HepG2 (cell line): ENCODE results near the gene DOCK11. TPM values are rescaled to one million over a fixed set of nuclear protein-coding genes. Genes with fewer than 3 reads are reported as not detected.

Source experiments
- ATAC-seq: fragments of 200-7000 bp; cut with Tn5 transposase; 3 replicates; pipeline ENCODE4 v1.9.1; 2020; ENCODE audit warnings: mild to moderate bottlenecking, moderate library complexity
- BruUV-seq: library from RNA; stranded (reverse); fragments of 400-500 nt; replicated peaks from 2 replicates; lab custom pipeline; 2021; lab: Mats Ljungman, UMichigan
- CTCF ChIA-PET: fragments of 300-600 bp; formaldehyde crosslinking; extraction: SDS; loops from one replicate; lab custom pipeline; 2021; ENCODE audit warnings: low total read pairs, inconsistent platforms, low intra/inter-chr PET ratio; lab: Yijun Ruan, JAX
- POLR2A ChIA-PET: fragments of 350-600 bp; sonication (Branson Sonifier 250); formaldehyde crosslinking; loops from one replicate; lab custom pipeline; 2020; ENCODE audit warnings: antibody characterized with exemption, inconsistent platforms; lab: Yijun Ruan, JAX
- DNase-seq: peaks from one replicate; pipeline ENCODE4 v3.0.0-alpha.2; 2015; ENCODE audit warnings: low spot score
- FAIRE-seq: peaks from 3 replicates; lab custom pipeline; 2011; peaks lifted over from hg19 to GRCh38; lab: Jason Lieb, UNC
- H2AFZ ChIP-seq: one replicate; pipeline ENCODE4 v1.6.1; 2011; ENCODE audit warnings: low read length, inconsistent platforms
- H3K27ac ChIP-seq: fragments of 300-600 bp; 3 replicates; pipeline ENCODE4 v1.8.0; 2011; ENCODE audit warnings: mixed run types, mild to moderate bottlenecking, mixed read lengths, low read length, inconsistent platforms; ENCODE audit not compliant: insufficient read depth; ENCODE audit errors: extremely low read length
- H3K27me3 ChIP-seq, 2 experiments: fragments of 200-600 bp in 1 of 2; 2 replicates in 1 of 2; 3 replicates in 1 of 2; pipeline versions ENCODE4 v1.6.0 to v1.8.0; 2011; ENCODE audit warnings: low read length in 2 of 2, mild to moderate bottlenecking in 2 of 2, moderate library complexity in 2 of 2, inconsistent platforms in 1 of 2; ENCODE audit not compliant: insufficient read depth in 2 of 2, control insufficient read depth in 1 of 2
- H3K36me3 ChIP-seq, 2 experiments: fragments of 200-600 bp in 1 of 2; replicated peaks in 1 of 2; 2 replicates in 1 of 2; 3 replicates in 1 of 2; pipeline versions ENCODE4 v1.5.1 to v1.8.0; 2011; ENCODE audit warnings: low read length in 2 of 2, inconsistent platforms in 1 of 2; ENCODE audit not compliant: insufficient read depth in 2 of 2, control insufficient read depth in 1 of 2
- H3K4me1 ChIP-seq: 2 replicates; pipeline ENCODE4 v1.5.1; 2012; ENCODE audit warnings: low read length, inconsistent platforms; ENCODE audit not compliant: insufficient read depth
- H3K4me2 ChIP-seq: 2 replicates; pipeline ENCODE4 v1.6.0; 2011; ENCODE audit warnings: low read depth, low read length, inconsistent platforms
- H3K4me3 ChIP-seq, 3 experiments: fragments of 200-600 bp in 1 of 3; sonication (generic), shearing (Covaris generic) in 1 of 3; replicated peaks in 1 of 3; 2 replicates each; pipeline ENCODE4 v1.5.1; 2011 to 2016; ENCODE audit warnings: low read length in 3 of 3, inconsistent platforms in 2 of 3, low read depth in 2 of 3, mild to moderate bottlenecking in 2 of 3, control low read depth in 1 of 3, mixed read lengths in 1 of 3; ENCODE audit not compliant: insufficient read depth in 1 of 3
- H3K79me2 ChIP-seq: one replicate; pipeline ENCODE4 v1.6.1; 2011; ENCODE audit warnings: low read length, inconsistent platforms; ENCODE audit not compliant: insufficient read depth
- H3K9ac ChIP-seq: 2 replicates; pipeline ENCODE4 v1.6.0; 2011; ENCODE audit warnings: mild to moderate bottlenecking, low read depth, low read length, inconsistent platforms; ENCODE audit not compliant: insufficient read depth
- H3K9me3 ChIP-seq: 2 replicates; pipeline ENCODE4 v1.5.1; 2012; ENCODE audit warnings: mild to moderate bottlenecking, low read length
- H4K20me1 ChIP-seq: 2 replicates; pipeline ENCODE4 v1.6.0; 2011; ENCODE audit warnings: inconsistent platforms, mild to moderate bottlenecking, low read length, moderate library complexity; ENCODE audit not compliant: insufficient read depth
- EED ChIP-seq: sonication (generic); formaldehyde crosslinking; IDR thresholded peaks from 2 replicates; pipeline ENCODE4 v1.5.0; 2020; ENCODE audit warnings: mild to moderate bottlenecking, missing genetic modification reagents
- EZH2 ChIP-seq: conservative IDR thresholded peaks from 2 replicates; pipeline ENCODE4 v1.6.1; 2012; ENCODE audit warnings: mild to moderate bottlenecking, low read depth, low read length, moderate library complexity
- GFI1 ChIP-seq: sonication (generic); formaldehyde crosslinking; IDR thresholded peaks from 2 replicates; pipeline ENCODE4 v1.5.0; 2020; ENCODE audit warnings: missing genetic modification reagents, mild to moderate bottlenecking, borderline replicate concordance
- GMEB1 ChIP-seq: sonication (generic); formaldehyde crosslinking; IDR thresholded peaks from 2 replicates; pipeline ENCODE4 v1.5.1; 2020; ENCODE audit warnings: missing genetic modification reagents, mild to moderate bottlenecking, borderline replicate concordance
- NFIC ChIP-seq: IDR thresholded peaks from 2 replicates; pipeline ENCODE4 v1.6.1; 2012; ENCODE audit warnings: mild to moderate bottlenecking, low read length, inconsistent platforms
- PHF21A ChIP-seq: sonication (generic); formaldehyde crosslinking; IDR thresholded peaks from 2 replicates; pipeline ENCODE4 v1.5.0; 2020; ENCODE audit warnings: mild to moderate bottlenecking, missing genetic modification reagents
- PTBP1 ChIP-seq: fragments of 200-400 bp; formaldehyde crosslinking; IDR thresholded peaks from 2 replicates; pipeline ENCODE4 v1.6.1; 2018; ENCODE audit warnings: low read length, low read depth; ENCODE audit not compliant: poor library complexity, severe bottlenecking
- RERE ChIP-seq: IDR thresholded peaks from 2 replicates; pipeline ENCODE4 v1.6.1; 2016; ENCODE audit warnings: low read depth, missing genetic modification reagents, missing compliant biosample characterization
- SNAPC2 ChIP-seq: sonication (generic); formaldehyde crosslinking; IDR thresholded peaks from 2 replicates; pipeline ENCODE4 v1.8.1; 2022; ENCODE audit warnings: mild to moderate bottlenecking, missing genetic modification reagents
- TEAD2 ChIP-seq: sonication (generic); formaldehyde crosslinking; IDR thresholded peaks from 2 replicates; pipeline ENCODE4 v1.9.0; 2021; ENCODE audit warnings: missing genetic modification reagents
- ZSCAN25 ChIP-seq: sonication (generic); formaldehyde crosslinking; IDR thresholded peaks from 2 replicates; pipeline ENCODE4 v1.8.0; 2022; ENCODE audit warnings: mild to moderate bottlenecking, missing genetic modification reagents
- WGBS: methylation state at CpG from one replicate; pipeline ENCODE4 v1.1.6; 2017; ENCODE audit warnings: low lambda C conversion rate; 5-methylcytosine and 5-hydroxymethylcytosine counted together
- in situ Hi-C: cut with HindIII; loops from 2 replicates; pipeline ENCODE4 v1.10.0; 2017; ENCODE audit warnings: low pct_unique_long_range_greater_than_20kb; ENCODE audit not compliant: extremely low pct_ligation_motif_present
- intact Hi-C: fragments of 100-400 bp; cut with micrococcal nuclease; formaldehyde crosslinking; loops from one replicate; pipeline ENCODE4 v1.10.0; 2022; ENCODE audit not compliant: unreplicated experiment
- polyA plus RNA-seq, 8 experiments: library from polyadenylated mRNA; depleted of rRNA in 3 of 8; stranded (reverse) in 7 of 8; unstranded in 1 of 8; fragments of >200 nt; fragmentation: Illumina TruSeq in 4 of 8; extraction: Trizol in 4 of 8; gene quantifications; 2 replicates each; pipeline versions ENCODE4 v1.2.1 to v1.2.3, GENCODE V29; 2011 to 2016; ENCODE audit warnings: low read depth in 4 of 8, missing spikeins in 1 of 8, mixed read lengths in 1 of 8; ENCODE audit not compliant: insufficient read depth in 1 of 8
- total RNA-seq, 5 experiments: library from RNA; depleted of rRNA; stranded (reverse); fragments of >200 nt; fragmentation: Illumina TruSeq; extraction: Trizol; gene quantifications; 2 replicates each; pipeline ENCODE4 v1.2.3, GENCODE V29; 2016; ENCODE audit warnings: low read depth in 1 of 5

DOCK11 gene
- total and polyA plus RNA-seq, 2 of the 13 experiments (the other 11 are each of a cell fraction or from before 2014, with no cell fraction given): 0.02 to 0.12 TPM

- WGBS: 55% methylated on average over 2 of the region's 5 CpGs
- TF ChIP-seq GFI1 (CRISPR knock-in tag): no peak
- no peak for TF ChIP-seq ZSCAN25 (CRISPR knock-in tag)
- no peak for TF ChIP-seq SNAPC2 (CRISPR knock-in tag)
- no peak for DNase-seq
- no peak overlapping the region for H3K27ac ChIP-seq
- no peak for FAIRE-seq
- POLR2A ChIA-PET: no interaction called here
- intact Hi-C loops: no loop called here
- no peaks in the 10 kb centered on the region for H3K4me1 ChIP-seq
- no peak overlapping the region for H3K4me3 ChIP-seq
- H2AFZ ChIP-seq: no peak overlapping the region
- in situ Hi-C loops: no loop called here
- no peaks in the 10 kb centered on the region for H3K9me3 ChIP-seq
- H3K36me3 ChIP-seq: no peaks in the 10 kb centered on the region
- H3K27me3 ChIP-seq: no peaks in the 10 kb centered on the region
- no peak overlapping the region for H3K9ac ChIP-seq
- no peak overlapping the region for H3K4me2 ChIP-seq
- ATAC-seq: no peak
- CTCF ChIA-PET: no interaction called here
- H3K79me2 ChIP-seq: no peaks in the 10 kb centered on the region
- H4K20me1 ChIP-seq: no peaks in the 10 kb centered on the region
- BruUV-seq: no TSS peak
Observed at GRCh38 chrX:118510111-118510510, 14.5 kb downstream of the DOCK11 start.

GRCh38 chrX:118513120-118513898 is 17.7 kb downstream of the DOCK11 start:
- Histone ChIP-seq H2AFZ (no peak overlapping the region), H3K9ac (no peak overlapping the region), H3K4me2 (no peak overlapping the region), H3K4me3 (no peak overlapping the region), H3K4me1 (no peaks in the 10 kb centered on the region), H3K79me2 (no peaks in the 10 kb centered on the region), H3K9me3 (no peaks in the 10 kb centered on the region), H3K36me3 (no peaks in the 10 kb centered on the region), H4K20me1 (no peaks in the 10 kb centered on the region), H3K27me3 (no peaks in the 10 kb centered on the region), H3K27ac (no peak overlapping the region)
- no TSS peak for BruUV-seq
- POLR2A ChIA-PET: no interaction called here
- 42% methylated on average over 6 of the region's 6 CpGs for WGBS
- in situ Hi-C loops: no loop called here
- FAIRE-seq: no peak
- DNase-seq: no peak
- intact Hi-C loops: no loop called here
- no peak for ATAC-seq
- CTCF ChIA-PET: no interaction called here
- TF ChIP-seq RERE: no peak
- no peak for TF ChIP-seq EZH2
- no peak for TF ChIP-seq PTBP1
- TF ChIP-seq EED (CRISPR knock-in tag): no peak
- TF ChIP-seq NFIC: no peak
- no peak for TF ChIP-seq TEAD2 (CRISPR knock-in tag)
- TF ChIP-seq GMEB1 (CRISPR knock-in tag): no peak
- no peak for TF ChIP-seq PHF21A
